HG02623 (cell line): ENCODE results near the gene RAB43.
A peak's percentile ranks its signal among the peaks of the same experiment; 100 is the strongest.
"Not testable (repeated sequence)": the region's sequence is repeated elsewhere in the genome, so short reads cannot be mapped to it uniquely, and the experiment has no call there.

Experiments
- ATAC-seq: cut with Tn5 transposase; IDR thresholded peaks from one replicate; pipeline ENCODE4 v1.9.1; 2021; ENCODE audit warnings: moderate library complexity; ENCODE audit not compliant: unreplicated experiment

RAB43 gene

GRCh38 chr3:129121792-129122411 is at the start of gene RAB43:
RAB43 (minus strand) TSS chr3:129121804; CDS start chr3:129121489, 315 bp downstream.
- peak; percentile 43 for ATAC-seq

GRCh38 chr3:129166579-129167332 is 45.2 kb upstream of the RAB43 start:
- no peak for ATAC-seq

GRCh38 chr3:129165594-129165993 is 44.0 kb upstream of the RAB43 start:
- ATAC-seq = not testable (repeated sequence)

GRCh38 chr3:129164500-129164899 is 42.9 kb upstream of the RAB43 start:
- no peak for ATAC-seq

GRCh38 chr3:129162729-129163579 is 41.4 kb upstream of the RAB43 start:
- ATAC-seq = no peak

- no peak for ATAC-seq
Observed at GRCh38 chr3:129161860-129162271, 40.3 kb upstream of the RAB43 start.

- ATAC-seq = peak; percentile 72
Observed at GRCh38 chr3:129160891-129161859, 39.6 kb upstream of the RAB43 start, which contains the start of gene ISY1. ISY1 (minus strand) TSS chr3:129161063; CDS start chr3:129160975, 88 bp downstream.

- ATAC-seq = no peak
Observed at GRCh38 chr3:129144786-129145185, 23.2 kb upstream of the RAB43 start.

GRCh38 chr3:129141011-129141410 is 19.4 kb upstream of the RAB43 start:
- not testable (repeated sequence) for ATAC-seq

- ATAC-seq = no peak
Observed at GRCh38 chr3:129139911-129140310, 18.3 kb upstream of the RAB43 start.

GRCh38 chr3:129136275-129136674 is 14.7 kb upstream of the RAB43 start:
- ATAC-seq = not testable (repeated sequence)

- no peak for ATAC-seq
Observed at GRCh38 chr3:129132097-129132866, 10.7 kb upstream of the RAB43 start.

- no peak for ATAC-seq
Observed at GRCh38 chr3:129131465-129132088, 10.0 kb upstream of the RAB43 start.

GRCh38 chr3:129130291-129130813 is 8.7 kb upstream of the RAB43 start:
- ATAC-seq = no peak

- no peak for ATAC-seq
Observed at GRCh38 chr3:129128357-129129155, 7.0 kb upstream of the RAB43 start.

- ATAC-seq = no peak
Observed at GRCh38 chr3:129126726-129127280, 5.2 kb upstream of the RAB43 start.

- ATAC-seq = no peak
Observed at GRCh38 chr3:129123314-129124060, 1.9 kb upstream of the RAB43 start.
